NCI-H69 (cell line): Measurements from ENCODE around the gene CD248.
"Not testable (repeated sequence)": the region's sequence is repeated elsewhere in the genome, so short reads cannot be mapped to it uniquely, and the experiment has no call there.

Experiments used
- DNase-seq: peaks from one replicate; lab custom pipeline; 2025; lab: John Stamatoyannopoulos, UW

Gene CD248

GRCh38 chr11:66328302-66329144 is 11.7 kb upstream of the CD248 start:
- peak; percentile 84 for DNase-seq

- no peak for DNase-seq
Observed at GRCh38 chr11:66328031-66328301, 11.1 kb upstream of the CD248 start.

- no peak for DNase-seq
Observed at GRCh38 chr11:66327171-66328030, 10.6 kb upstream of the CD248 start.

GRCh38 chr11:66326261-66327111 is 9.6 kb upstream of the CD248 start:
- DNase-seq = no peak

- peak; percentile 42 for DNase-seq
Observed at GRCh38 chr11:66325263-66325671, 8.4 kb upstream of the CD248 start.

GRCh38 chr11:66324664-66325063 is 7.8 kb upstream of the CD248 start:
- DNase-seq = no peak

GRCh38 chr11:66323684-66324083 is 6.8 kb upstream of the CD248 start:
- no peak for DNase-seq

- no peak for DNase-seq
Observed at GRCh38 chr11:66322732-66323427, 6.0 kb upstream of the CD248 start.

GRCh38 chr11:66321606-66322005 is 4.8 kb upstream of the CD248 start:
- DNase-seq = no peak

GRCh38 chr11:66320748-66321147 is 3.9 kb upstream of the CD248 start:
- DNase-seq = not testable (repeated sequence)

GRCh38 chr11:66320289-66320688 is 3.4 kb upstream of the CD248 start:
- DNase-seq = not testable (repeated sequence)

- no peak for DNase-seq
Observed at GRCh38 chr11:66318600-66318970, 1.7 kb upstream of the CD248 start.

GRCh38 chr11:66317723-66318599 is 1.1 kb upstream of the CD248 start:
- DNase-seq = peak; percentile 40

- DNase-seq = peak; percentile 45
Observed at GRCh38 chr11:66317322-66317722, 478 bp upstream of the CD248 start.

- DNase-seq = peak; percentile 86
Observed at GRCh38 chr11:66315921-66316811, 678 bp downstream of the CD248 start.

GRCh38 chr11:66315498-66315885 is 1.4 kb downstream of the CD248 start:
- DNase-seq = no peak

- DNase-seq = no peak
Observed at GRCh38 chr11:66314561-66315497, 2.0 kb downstream of the CD248 start.

- DNase-seq = no peak
Observed at GRCh38 chr11:66314186-66314501, 2.7 kb downstream of the CD248 start.
